LNCAP (cell line): ENCODE results near the gene ADAMTS9.

Experiments
- CTCF ChIP-seq: fragments of 450-650 bp; IDR thresholded peaks from 2 replicates; pipeline ENCODE4 v1.5.1; 2017; ENCODE audit warnings: mild to moderate bottlenecking

ADAMTS9 gene

GRCh38 chr3:64650715-64651114, 37.1 kb downstream of the ADAMTS9 start:
- TF ChIP-seq CTCF, result no peak

GRCh38 chr3:64650096-64650622, 37.6 kb downstream of the ADAMTS9 start:
- TF ChIP-seq CTCF, result no peak

GRCh38 chr3:64648927-64649906, 38.6 kb downstream of the ADAMTS9 start:
- no peak for TF ChIP-seq CTCF

GRCh38 chr3:64647825-64648224, 40.0 kb downstream of the ADAMTS9 start:
- no peak for TF ChIP-seq CTCF

GRCh38 chr3:64645243-64645642, 42.6 kb downstream of the ADAMTS9 start:
- no peak for TF ChIP-seq CTCF

- no peak for TF ChIP-seq CTCF
Observed at GRCh38 chr3:64644483-64644882, 43.3 kb downstream of the ADAMTS9 start.

- TF ChIP-seq CTCF, result no peak
Observed at GRCh38 chr3:64642327-64643151, 45.3 kb downstream of the ADAMTS9 start.
